ENCODE measurements around the gene ARHGEF28.

Gene ARHGEF28

GRCh38 chr5:73938938-73939320, 312.9 kb downstream of the ARHGEF28 start:
- no peaks in the 10 kb centered on the region for H3K36me3 ChIP-seq
- no peaks in the 10 kb centered on the region for H3K9me3 ChIP-seq
- H3K4me3 ChIP-seq (ENCODE audit: low read depth in 1 of 2, low read length in 1 of 2): no peak overlapping the region
- H3K27me3 ChIP-seq: no peaks in the 10 kb centered on the region
- no peaks in the 10 kb centered on the region for H3K4me1 ChIP-seq (ENCODE audit: control insufficient read depth in 1 of 2, insufficient read depth in 1 of 2, low read depth in 1 of 2, low read length in 1 of 2)
- TF ChIP-seq, protein P1, sequence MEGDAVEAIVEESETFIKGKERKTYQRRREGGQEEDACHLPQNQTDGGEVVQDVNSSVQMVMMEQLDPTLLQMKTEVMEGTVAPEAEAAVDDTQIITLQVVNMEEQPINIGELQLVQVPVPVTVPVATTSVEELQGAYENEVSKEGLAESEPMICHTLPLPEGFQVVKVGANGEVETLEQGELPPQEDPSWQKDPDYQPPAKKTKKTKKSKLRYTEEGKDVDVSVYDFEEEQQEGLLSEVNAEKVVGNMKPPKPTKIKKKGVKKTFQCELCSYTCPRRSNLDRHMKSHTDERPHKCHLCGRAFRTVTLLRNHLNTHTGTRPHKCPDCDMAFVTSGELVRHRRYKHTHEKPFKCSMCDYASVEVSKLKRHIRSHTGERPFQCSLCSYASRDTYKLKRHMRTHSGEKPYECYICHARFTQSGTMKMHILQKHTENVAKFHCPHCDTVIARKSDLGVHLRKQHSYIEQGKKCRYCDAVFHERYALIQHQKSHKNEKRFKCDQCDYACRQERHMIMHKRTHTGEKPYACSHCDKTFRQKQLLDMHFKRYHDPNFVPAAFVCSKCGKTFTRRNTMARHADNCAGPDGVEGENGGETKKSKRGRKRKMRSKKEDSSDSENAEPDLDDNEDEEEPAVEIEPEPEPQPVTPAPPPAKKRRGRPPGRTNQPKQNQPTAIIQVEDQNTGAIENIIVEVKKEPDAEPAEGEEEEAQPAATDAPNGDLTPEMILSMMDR (IDR thresholded peaks at IDR 0.05): no peak
- no peak overlapping the region for H3K27ac ChIP-seq

DNA sequence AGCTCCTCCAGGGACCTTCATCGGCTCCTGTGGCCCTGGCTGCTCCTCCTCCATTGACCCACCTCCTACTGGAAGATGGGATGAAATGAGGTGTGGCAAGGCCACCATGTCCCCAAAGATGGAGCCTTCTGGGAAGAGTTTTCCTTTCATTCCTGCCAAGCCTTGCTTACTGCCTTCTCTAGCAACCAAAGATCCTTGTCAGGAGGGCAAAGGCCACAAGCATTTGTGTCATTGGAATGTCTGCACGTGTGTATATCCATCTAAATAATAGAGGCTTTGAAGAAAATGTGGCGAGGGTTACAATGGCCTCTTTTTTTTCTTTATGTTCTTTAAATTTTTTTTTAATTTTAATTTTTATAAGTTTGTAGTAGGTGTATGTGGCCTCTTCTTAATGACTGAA, 313.6 kb downstream of the ARHGEF28 start:
- TF ChIP-seq, protein P1 (IDR thresholded peaks at IDR 0.05): no peak
- no peaks in the 10 kb centered on the region for H3K9me3 ChIP-seq
- no peaks in the 10 kb centered on the region for H3K27me3 ChIP-seq
- no peak overlapping the region for H3K27ac ChIP-seq
- H3K4me1 ChIP-seq (ENCODE audit: control insufficient read depth in 1 of 2, insufficient read depth in 1 of 2, low read depth in 1 of 2, low read length in 1 of 2): no peaks in the 10 kb centered on the region
- H3K36me3 ChIP-seq: no peaks in the 10 kb centered on the region
- no peak overlapping the region for H3K4me3 ChIP-seq (ENCODE audit: low read depth in 1 of 2, low read length in 1 of 2)

GRCh38 chr5:73940026-73940425, 314.0 kb downstream of the ARHGEF28 start:
- no peaks in the 10 kb centered on the region for H3K36me3 ChIP-seq
- no peaks in the 10 kb centered on the region for H3K9me3 ChIP-seq
- TF ChIP-seq, protein P1 (IDR thresholded peaks at IDR 0.05): no peak
- no peaks in the 10 kb centered on the region for H3K27me3 ChIP-seq
- no peak overlapping the region for H3K4me3 ChIP-seq (ENCODE audit: low read depth in 1 of 2, low read length in 1 of 2)
- H3K27ac ChIP-seq: no peak overlapping the region
- no peaks in the 10 kb centered on the region for H3K4me1 ChIP-seq (ENCODE audit: control insufficient read depth in 1 of 2, insufficient read depth in 1 of 2, low read depth in 1 of 2, low read length in 1 of 2)

DNA sequence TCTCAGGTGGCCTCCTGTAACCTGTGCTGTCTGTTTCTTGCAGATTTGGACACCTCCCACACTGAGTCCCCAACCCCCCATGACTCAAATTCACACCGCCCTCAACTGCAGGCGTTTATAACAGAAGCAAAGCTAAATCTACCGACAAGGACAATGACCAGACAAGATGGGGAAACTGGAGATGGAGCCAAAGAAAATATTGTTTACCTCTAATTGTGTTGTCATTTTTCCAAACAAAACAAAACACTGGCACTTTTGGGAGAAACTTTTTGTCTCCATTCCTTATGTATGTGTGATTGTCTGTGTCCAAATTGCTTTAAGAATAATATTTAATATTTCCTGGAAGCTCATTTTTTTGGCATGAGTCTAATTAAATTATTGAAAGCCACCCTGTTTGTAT, 314.8 kb downstream of the ARHGEF28 start:
- TF ChIP-seq, protein P1 (IDR thresholded peaks at IDR 0.05): no peak
- H3K27ac ChIP-seq: no peak overlapping the region

DNA sequence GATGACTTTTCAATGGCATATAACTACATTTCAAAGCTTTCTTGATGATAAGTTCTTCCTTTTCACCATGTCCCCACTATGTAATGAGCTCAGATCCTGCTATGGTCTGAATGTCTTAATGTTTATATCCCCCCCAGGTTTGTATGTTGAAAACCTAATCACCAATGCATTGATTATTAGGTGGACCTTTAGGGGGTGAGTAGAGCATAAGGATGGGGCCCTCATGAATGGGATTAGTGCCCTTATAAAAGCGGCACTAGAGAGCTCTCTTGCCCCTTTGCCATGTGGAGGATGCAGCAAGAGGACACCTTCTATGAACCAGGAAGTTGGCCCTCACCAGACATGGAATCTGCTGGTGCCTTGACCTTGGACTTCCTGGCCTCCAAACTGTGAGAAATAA, 316.8 kb downstream of the ARHGEF28 start:
- Histone ChIP-seq H3K9me3 (no peaks in the 10 kb centered on the region), H3K4me3 (ENCODE audit: low read depth in 1 of 2, low read length in 1 of 2) (no peak overlapping the region), H3K27me3 (peaks cover 4% of the 10 kb centered on the region), H3K4me1 (ENCODE audit: control insufficient read depth in 1 of 2, insufficient read depth in 1 of 2, low read depth in 1 of 2, low read length in 1 of 2) (no peaks in the 10 kb centered on the region), H3K27ac (no peak overlapping the region), H3K36me3 (no peaks in the 10 kb centered on the region)
- TF ChIP-seq, protein P1 (IDR thresholded peaks at IDR 0.05): no peak

More for the DNA sequence above, 314.8 kb downstream of the ARHGEF28 start:
- Histone ChIP-seq H3K9me3 (no peaks in the 10 kb centered on the region), H3K4me1 (ENCODE audit: control insufficient read depth in 1 of 2, insufficient read depth in 1 of 2, low read depth in 1 of 2, low read length in 1 of 2) (no peaks in the 10 kb centered on the region), H3K27me3 (no peaks in the 10 kb centered on the region), H3K4me3 (ENCODE audit: low read depth in 1 of 2, low read length in 1 of 2) (no peak overlapping the region), H3K36me3 (no peaks in the 10 kb centered on the region)

DNA sequence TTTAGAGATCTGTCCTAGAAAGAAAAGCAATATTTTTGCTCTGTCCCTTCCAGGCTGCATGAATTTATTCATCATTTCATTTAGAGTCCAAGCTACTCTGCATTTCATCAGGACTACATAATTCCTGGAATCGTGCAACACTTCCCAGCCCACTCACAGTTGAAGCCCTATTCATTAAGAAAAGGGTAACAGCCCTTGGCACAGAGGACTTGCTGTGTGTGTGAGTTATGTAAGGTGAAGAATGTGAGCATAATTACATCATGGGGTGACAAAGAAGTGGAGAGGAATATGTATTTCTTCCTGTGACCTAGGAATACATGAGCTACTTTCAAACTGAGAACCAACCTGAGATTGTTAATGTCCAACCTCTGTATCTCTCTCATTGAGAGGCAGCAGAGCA, 317.4 kb downstream of the ARHGEF28 start:
- no peak overlapping the region for H3K27ac ChIP-seq
- H3K4me1 ChIP-seq (ENCODE audit: control insufficient read depth in 1 of 2, insufficient read depth in 1 of 2, low read depth in 1 of 2, low read length in 1 of 2): no peaks in the 10 kb centered on the region

More for the DNA sequence above, 317.4 kb downstream of the ARHGEF28 start:
- H3K27me3 ChIP-seq: peaks cover 4% of the 10 kb centered on the region
- no peaks in the 10 kb centered on the region for H3K9me3 ChIP-seq
- H3K36me3 ChIP-seq: no peaks in the 10 kb centered on the region
- TF ChIP-seq, protein P1 (IDR thresholded peaks at IDR 0.05): no peak
- H3K4me3 ChIP-seq (ENCODE audit: low read depth in 1 of 2, low read length in 1 of 2): no peak overlapping the region
